ENCODE results near the gene WDR18. TPM values are rescaled to one million over a fixed set of nuclear protein-coding genes. Genes with fewer than 3 reads are reported as not detected.

WDR18 gene
- total and polyA plus RNA-seq, 4 experiments from 2014 or later = 44.3 to 79.7 (median 57.1) TPM

- H3K27me3 Mint-ChIP-seq = peaks cover 19 to 22% of the 10 kb centered on the region in 2 donors
- H3K9me3 Mint-ChIP-seq = peaks cover 0 to 2% (median 0%) of the 10 kb centered on the region in 8 donors
- no peaks in the 10 kb centered on the region for H3K36me3 ChIP-seq (ENCODE audit: insufficient read depth, low read length)
- H3K4me1 Mint-ChIP-seq = peaks cover 4 to 26% (median 14%) of the 10 kb centered on the region in 4 donors
- ChIA-PET CTCF (ENCODE audit: partially characterized antibody) (no interaction called here), POLR2A (ENCODE audit: partially characterized antibody) (interaction anchor here (1.5 kb wide), 1 partner anchor 40 kb away, joined by 3 read pairs; the partner anchor contains the start of gene ABCA7)
- H3K4me3 ChIP-seq (ENCODE audit: low read length in 2 of 2) = no peak within 1 kb of the TSS
- DNase-seq = peak; percentile 46 to 60 (median 47)
- peak within 1 kb of the TSS in 4 of 7 donors; percentile 22 to 90 (median 46) for H3K27ac Mint-ChIP-seq
- peaks cover 26% of the 10 kb centered on the region for H3K4me1 ChIP-seq (ENCODE audit: insufficient read depth, low read length)
- intact Hi-C loops (cut with micrococcal nuclease) = loop anchor here (2.0 kb wide), 3 partner anchors 21 to 137 kb away; partner anchors contain the start of genes RNU6-2 and TMEM259
- H3K27me3 ChIP-seq (ENCODE audit: insufficient read depth, low read length) = peaks cover 26% of the 10 kb centered on the region
- H3K27ac ChIP-seq (ENCODE audit: low read depth, low read length) = no peak within 1 kb of the TSS
- peak within 1 kb of the TSS in 6 of 8 donors; percentile 36 to 81 (median 61) for H3K4me3 Mint-ChIP-seq
- H3K9me3 ChIP-seq (ENCODE audit: control insufficient read depth in 1 of 2, low read length in 2 of 2) = no peaks in the 10 kb centered on the region
- peaks cover 0 to 6% of the 10 kb centered on the region in 2 donors for H3K36me3 Mint-ChIP-seq
These were observed 15.9 kb downstream of the WDR18 start, which contains the start of gene GRIN3B for GRCh38 chr19:1000095-1000494. Gene GRIN3B (plus strand): TSS chr19:1000419. CDS start chr19:1000438, 19 bp downstream.

GRCh38 chr19:1000591-1001537, 16.7 kb downstream of the WDR18 start:
- peaks cover 19 to 22% of the 10 kb centered on the region in 2 donors for H3K27me3 Mint-ChIP-seq
- H3K27ac Mint-ChIP-seq = no peak overlapping the region
- peaks cover 4 to 26% (median 15%) of the 10 kb centered on the region in 4 donors for H3K4me1 Mint-ChIP-seq
- peaks cover 0 to 6% of the 10 kb centered on the region in 2 donors for H3K36me3 Mint-ChIP-seq
- peak overlapping the region in 4 of 8 donors; percentile 23 to 68 (median 48) for H3K4me3 Mint-ChIP-seq
- intact Hi-C loops (cut with micrococcal nuclease) = loop anchor here (1.0 to 2.0 kb wide), 6 partner anchors 17 to 138 kb away; partner anchors contain the start of genes RNU6-2, TMEM259 and WDR18
- Histone ChIP-seq H3K4me3 (ENCODE audit: low read length in 2 of 2) (no peak overlapping the region), H3K9me3 (ENCODE audit: control insufficient read depth in 1 of 2, low read length in 2 of 2) (no peaks in the 10 kb centered on the region), H3K27me3 (ENCODE audit: insufficient read depth, low read length) (peaks cover 26% of the 10 kb centered on the region), H3K27ac (ENCODE audit: low read depth, low read length) (no peak overlapping the region), H3K4me1 (ENCODE audit: insufficient read depth, low read length) (peaks cover 23% of the 10 kb centered on the region), H3K36me3 (ENCODE audit: insufficient read depth, low read length) (no peaks in the 10 kb centered on the region)
- CTCF ChIA-PET (ENCODE audit: partially characterized antibody) = interaction anchor here (0.7 to 1.1 kb wide), 4 partner anchors 30 to 230 kb away, joined by 3 to 5 read pairs (median 4); partner anchors contain the start of gene ARHGAP45
- no peak for DNase-seq
- POLR2A ChIA-PET (ENCODE audit: partially characterized antibody) = interaction anchor here (0.9 to 1.6 kb wide), 4 partner anchors 39 to 81 kb away, joined by 3 to 5 read pairs (median 4); partner anchors contain the start of gene ABCA7
- peaks cover 0 to 2% (median 0%) of the 10 kb centered on the region in 8 donors for H3K9me3 Mint-ChIP-seq

- H3K4me3 Mint-ChIP-seq = no peak overlapping the region
- peaks cover 0 to under 1% of the 10 kb centered on the region in 2 donors for H3K36me3 Mint-ChIP-seq
- ChIA-PET CTCF (ENCODE audit: partially characterized antibody) (interaction anchor here (0.7 to 1.1 kb wide), 4 partner anchors 31 to 231 kb away, joined by 3 to 5 read pairs (median 4); partner anchors contain the start of gene ARHGAP45), POLR2A (ENCODE audit: partially characterized antibody) (interaction anchor here (0.9 to 1.6 kb wide), 4 partner anchors 39 to 82 kb away, joined by 3 to 5 read pairs (median 4); partner anchors contain the start of gene ABCA7)
- Histone ChIP-seq H3K27me3 (ENCODE audit: insufficient read depth, low read length) (peaks cover 26% of the 10 kb centered on the region), H3K4me3 (ENCODE audit: low read length in 2 of 2) (no peak overlapping the region), H3K4me1 (ENCODE audit: insufficient read depth, low read length) (peaks cover 15% of the 10 kb centered on the region), H3K27ac (ENCODE audit: low read depth, low read length) (no peak overlapping the region), H3K36me3 (ENCODE audit: insufficient read depth, low read length) (no peaks in the 10 kb centered on the region), H3K9me3 (ENCODE audit: control insufficient read depth in 1 of 2, low read length in 2 of 2) (no peaks in the 10 kb centered on the region)
- H3K4me1 Mint-ChIP-seq = peaks cover 2 to 18% (median 10%) of the 10 kb centered on the region in 4 donors
- H3K9me3 Mint-ChIP-seq = peaks cover 0 to 2% (median 0%) of the 10 kb centered on the region in 8 donors
- intact Hi-C loops (cut with micrococcal nuclease) = loop anchor here (1.0 to 2.0 kb wide), 6 partner anchors 17 to 139 kb away; partner anchors contain the start of genes RNU6-2, TMEM259 and WDR18
- peak; percentile 60 to 71 (median 61) for DNase-seq
- H3K27me3 Mint-ChIP-seq = peaks cover 17 to 19% of the 10 kb centered on the region in 2 donors
- peak overlapping the region in 1 of 7 donors; percentile 21 for H3K27ac Mint-ChIP-seq
These were observed 17.5 kb downstream of the WDR18 start for GRCh38 chr19:1001538-1002166.

DNA sequence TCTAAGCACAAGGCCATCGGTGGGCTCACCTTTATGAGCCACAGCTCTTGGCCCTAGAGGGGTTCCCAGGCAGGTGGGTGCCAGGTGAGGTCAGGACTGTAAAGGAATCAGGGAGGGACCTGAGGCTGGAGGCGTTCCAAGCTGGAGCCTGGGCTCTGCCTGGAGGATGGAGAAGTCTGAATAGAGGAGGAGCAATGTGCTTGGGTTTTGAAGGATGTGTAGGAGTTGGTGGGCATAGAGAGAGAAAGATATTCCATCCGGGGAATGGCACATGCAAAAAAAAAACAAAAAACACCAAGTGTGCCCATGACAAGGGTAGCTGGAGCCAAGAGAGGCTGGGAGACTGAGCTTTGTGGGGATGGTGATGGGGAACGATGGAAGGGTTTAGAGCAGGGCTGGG, 18.5 kb downstream of the WDR18 start:
- CTCF ChIA-PET (ENCODE audit: partially characterized antibody) = no interaction called here
- Histone ChIP-seq H3K36me3 (ENCODE audit: insufficient read depth, low read length) (no peaks in the 10 kb centered on the region), H3K9me3 (ENCODE audit: control insufficient read depth in 1 of 2, low read length in 2 of 2) (no peaks in the 10 kb centered on the region), H3K4me3 (ENCODE audit: low read length in 2 of 2) (no peak overlapping the region), H3K27ac (ENCODE audit: low read depth, low read length) (no peak overlapping the region), H3K4me1 (ENCODE audit: insufficient read depth, low read length) (peaks cover 9% of the 10 kb centered on the region), H3K27me3 (ENCODE audit: insufficient read depth, low read length) (peaks cover 25% of the 10 kb centered on the region)
- H3K4me1 Mint-ChIP-seq = peaks cover 2 to 15% (median 7%) of the 10 kb centered on the region in 4 donors
- intact Hi-C loops (cut with micrococcal nuclease) = no loop called here
- H3K27ac Mint-ChIP-seq = peak overlapping the region in 2 of 7 donors; percentile 74 to 75
- DNase-seq = no peak
- H3K36me3 Mint-ChIP-seq = no peaks in the 10 kb centered on the region
- H3K9me3 Mint-ChIP-seq = peaks cover 0 to 2% (median 0%) of the 10 kb centered on the region in 8 donors
- POLR2A ChIA-PET (ENCODE audit: partially characterized antibody) = no interaction called here
- peaks cover 17% of the 10 kb centered on the region in 2 donors for H3K27me3 Mint-ChIP-seq
- no peak overlapping the region for H3K4me3 Mint-ChIP-seq

DNA sequence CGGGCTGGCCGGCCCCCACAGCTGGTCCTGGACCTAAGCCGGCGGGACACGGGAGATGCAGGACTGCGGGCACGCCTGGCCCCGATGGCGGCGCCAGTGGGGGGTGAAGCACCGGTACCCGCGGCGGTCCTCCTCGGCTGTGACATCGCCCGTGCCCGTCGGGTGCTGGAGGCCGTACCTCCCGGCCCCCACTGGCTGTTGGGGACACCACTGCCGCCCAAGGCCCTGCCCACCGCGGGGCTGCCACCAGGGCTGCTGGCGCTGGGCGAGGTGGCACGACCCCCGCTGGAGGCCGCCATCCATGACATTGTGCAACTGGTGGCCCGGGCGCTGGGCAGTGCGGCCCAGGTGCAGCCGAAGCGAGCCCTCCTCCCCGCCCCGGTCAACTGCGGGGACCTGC, 19.1 kb downstream of the WDR18 start:
- POLR2A ChIA-PET (ENCODE audit: partially characterized antibody) = interaction anchor here (1.0 to 1.8 kb wide), 2 partner anchors 17 to 27 kb away, joined by 3 to 5 read pairs; no protein-coding TSS in a partner anchor
- peaks cover 0 to 2% (median 0%) of the 10 kb centered on the region in 8 donors for H3K9me3 Mint-ChIP-seq
- H3K36me3 Mint-ChIP-seq = peaks cover 0 to under 1% of the 10 kb centered on the region in 2 donors
- CTCF ChIA-PET (ENCODE audit: partially characterized antibody) = interaction anchor here (1.0 kb wide), 1 partner anchor 81 kb away, joined by 4 read pairs; no protein-coding TSS in a partner anchor
- Histone ChIP-seq H3K4me3 (ENCODE audit: low read length in 2 of 2) (no peak overlapping the region), H3K27me3 (ENCODE audit: insufficient read depth, low read length) (peaks cover 20% of the 10 kb centered on the region), H3K27ac (ENCODE audit: low read depth, low read length) (no peak overlapping the region), H3K36me3 (ENCODE audit: insufficient read depth, low read length) (no peaks in the 10 kb centered on the region), H3K9me3 (ENCODE audit: control insufficient read depth in 1 of 2, low read length in 2 of 2) (no peaks in the 10 kb centered on the region), H3K4me1 (ENCODE audit: insufficient read depth, low read length) (peaks cover 9% of the 10 kb centered on the region)
- H3K4me1 Mint-ChIP-seq = peaks cover 2 to 9% (median 5%) of the 10 kb centered on the region in 4 donors
- DNase-seq = no peak
- H3K4me3 Mint-ChIP-seq = no peak overlapping the region
- H3K27ac Mint-ChIP-seq = no peak overlapping the region
- peaks cover 11 to 12% of the 10 kb centered on the region in 2 donors for H3K27me3 Mint-ChIP-seq
- intact Hi-C loops (cut with micrococcal nuclease) = no loop called here

DNA sequence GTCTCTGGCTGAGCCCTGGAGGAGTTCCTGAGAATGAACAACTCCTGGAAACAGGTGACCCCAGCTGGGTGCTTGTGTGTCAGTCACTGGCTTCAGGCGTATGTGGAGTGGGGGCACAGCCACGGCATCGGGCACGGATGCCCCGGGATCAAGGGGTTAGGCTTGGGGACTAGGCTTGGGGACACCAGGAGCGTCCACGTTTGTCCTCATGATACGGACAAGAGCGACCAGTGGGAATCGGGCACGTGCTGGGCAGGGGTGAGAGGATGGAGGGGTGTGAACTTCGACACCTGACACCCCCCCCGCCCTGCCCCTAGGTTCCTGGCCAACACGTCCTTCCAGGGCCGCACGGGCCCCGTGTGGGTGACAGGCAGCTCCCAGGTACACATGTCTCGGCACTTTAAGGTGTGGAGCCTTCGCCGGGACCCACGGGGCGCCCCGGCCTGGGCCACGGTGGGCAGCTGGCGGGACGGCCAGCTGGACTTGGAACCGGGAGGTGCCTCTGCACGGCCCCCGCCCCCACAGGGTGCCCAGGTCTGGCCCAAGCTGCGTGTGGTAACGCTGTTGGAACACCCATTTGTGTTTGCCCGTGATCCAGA, 20.2 kb downstream of the WDR18 start:
- no peak overlapping the region for H3K27ac ChIP-seq (ENCODE audit: low read depth, low read length)
- H3K4me3 ChIP-seq (ENCODE audit: low read length in 2 of 2) = no peak overlapping the region
- CTCF ChIA-PET (ENCODE audit: partially characterized antibody) = interaction anchor here (1.0 kb wide), 1 partner anchor 83 kb away, joined by 4 read pairs; no protein-coding TSS in a partner anchor
- intact Hi-C loops (cut with micrococcal nuclease) = no loop called here
- no peak for DNase-seq
- POLR2A ChIA-PET (ENCODE audit: partially characterized antibody) = interaction anchor here (1.0 to 2.4 kb wide), 4 partner anchors 12 to 26 kb away, joined by 3 to 8 read pairs (median 5); partner anchors contain the start of gene CNN2
- Mint-ChIP-seq H3K36me3 (peaks cover 0 to 2% of the 10 kb centered on the region in 2 donors), H3K9me3 (peaks cover 0 to under 1% (median 0%) of the 10 kb centered on the region in 8 donors), H3K4me1 (peaks cover 2% of the 10 kb centered on the region in 4 donors), H3K27me3 (peaks cover 4 to 5% of the 10 kb centered on the region in 2 donors), H3K27ac (no peak overlapping the region), H3K4me3 (no peak overlapping the region)
- peaks cover 9% of the 10 kb centered on the region for H3K4me1 ChIP-seq (ENCODE audit: insufficient read depth, low read length)
- H3K36me3 ChIP-seq (ENCODE audit: insufficient read depth, low read length) = no peaks in the 10 kb centered on the region
- no peaks in the 10 kb centered on the region for H3K9me3 ChIP-seq (ENCODE audit: control insufficient read depth in 1 of 2, low read length in 2 of 2)
- peaks cover 11% of the 10 kb centered on the region for H3K27me3 ChIP-seq (ENCODE audit: insufficient read depth, low read length)

Data from CD4-positive, alpha-beta memory T cell (primary cell).